Epidermal melanocyte (primary cell): ENCODE measurements around the gene MRPL36.
A peak's percentile ranks its signal among the peaks of the same experiment; 100 is the strongest.

Experiments used
- DNase-seq: peaks from one replicate; pipeline ENCODE4 v3.0.0; 2011; ENCODE audit warnings: low spot score; ENCODE audit not compliant: insufficient read length

MRPL36 gene

GRCh38 chr5:1765880-1766235, 33.8 kb downstream of the MRPL36 start:
- no peak for DNase-seq

GRCh38 chr5:1765141-1765879, 34.3 kb downstream of the MRPL36 start:
- no peak for DNase-seq

- DNase-seq: no peak
Observed at GRCh38 chr5:1764606-1764960, 35.1 kb downstream of the MRPL36 start.

- no peak for DNase-seq
Observed at GRCh38 chr5:1763960-1764605, 35.6 kb downstream of the MRPL36 start.

- DNase-seq: peak; percentile 96
Observed at GRCh38 chr5:1763548-1763911, 36.1 kb downstream of the MRPL36 start.

- DNase-seq: no peak
Observed at GRCh38 chr5:1762883-1763547, 36.6 kb downstream of the MRPL36 start.

GRCh38 chr5:1762121-1762882, 37.3 kb downstream of the MRPL36 start:
- DNase-seq: no peak

GRCh38 chr5:1761453-1761755, 38.2 kb downstream of the MRPL36 start:
- no peak for DNase-seq

- no peak for DNase-seq
Observed at GRCh38 chr5:1760656-1761452, 38.8 kb downstream of the MRPL36 start.

- DNase-seq: no peak
Observed at GRCh38 chr5:1760231-1760630, 39.4 kb downstream of the MRPL36 start.

GRCh38 chr5:1759378-1759970, 40.2 kb downstream of the MRPL36 start:
- DNase-seq: no peak

- DNase-seq: no peak
Observed at GRCh38 chr5:1758574-1758973, 41.1 kb downstream of the MRPL36 start.

- DNase-seq: no peak
Observed at GRCh38 chr5:1757511-1757910, 42.1 kb downstream of the MRPL36 start.

GRCh38 chr5:1756481-1756880, 43.2 kb downstream of the MRPL36 start:
- no peak for DNase-seq

GRCh38 chr5:1755321-1755949, 44.2 kb downstream of the MRPL36 start:
- no peak for DNase-seq

- no peak for DNase-seq
Observed at GRCh38 chr5:1754531-1755220, 45.0 kb downstream of the MRPL36 start.

- DNase-seq: no peak
Observed at GRCh38 chr5:1753490-1753889, 46.1 kb downstream of the MRPL36 start.

- DNase-seq: no peak
Observed at GRCh38 chr5:1752881-1753280, 46.8 kb downstream of the MRPL36 start.

- no peak for DNase-seq
Observed at GRCh38 chr5:1751864-1752822, 47.5 kb downstream of the MRPL36 start.
